ENCODE data around the gene HOXB5.

Gene HOXB5

GRCh38 chr17:48593126-48593829, at the start of gene HOXB5:
HOXB5 (minus strand) TSS chr17:48593779; CDS start chr17:48593682, 97 bp downstream.
- no peak for DNase-seq

- DNase-seq: no peak
These were observed 49.5 kb upstream of the HOXB5 start for GRCh38 chr17:48642843-48643696.

GRCh38 chr17:48642059-48642842, 48.7 kb upstream of the HOXB5 start:
- DNase-seq: no peak

GRCh38 chr17:48641541-48642058, 48.0 kb upstream of the HOXB5 start:
- no peak for DNase-seq

- no peak for DNase-seq
These were observed 47.2 kb upstream of the HOXB5 start for GRCh38 chr17:48640858-48641180.

- DNase-seq: no peak
These were observed 46.6 kb upstream of the HOXB5 start for GRCh38 chr17:48639982-48640857.

GRCh38 chr17:48639136-48639535, 45.6 kb upstream of the HOXB5 start:
- DNase-seq: no peak

GRCh38 chr17:48637323-48638260, 44.0 kb upstream of the HOXB5 start:
- no peak for DNase-seq

GRCh38 chr17:48636177-48637018, 42.8 kb upstream of the HOXB5 start:
- no peak for DNase-seq

GRCh38 chr17:48634493-48635208, 41.1 kb upstream of the HOXB5 start:
- DNase-seq: no peak

GRCh38 chr17:48633266-48633677, 39.7 kb upstream of the HOXB5 start:
- DNase-seq: no peak

- DNase-seq: no peak
These were observed 39.1 kb upstream of the HOXB5 start for GRCh38 chr17:48632579-48633265.

- DNase-seq: no peak
These were observed 38.4 kb upstream of the HOXB5 start for GRCh38 chr17:48631693-48632578.

GRCh38 chr17:48630925-48631692, 37.5 kb upstream of the HOXB5 start:
- DNase-seq: no peak

GRCh38 chr17:48630009-48630924, 36.7 kb upstream of the HOXB5 start:
- no peak for DNase-seq

GRCh38 chr17:48629411-48629759, 35.8 kb upstream of the HOXB5 start:
- DNase-seq: no peak
